ENCODE results near the gene ZNF593OS. TPM values are rescaled to one million over a fixed set of nuclear protein-coding genes. Genes with fewer than 3 reads are reported as not detected.

Gene ZNF593OS
- total and polyA plus RNA-seq, 10 of the 15 experiments (the other 5 are each of a cell fraction or from before 2014, with no cell fraction given), result 0.16 to 1.7 (median 0.59) TPM; not detected in 6

GRCh38 chr1:26162220-26162709 lies 9.4 kb downstream of the ZNF593OS start:
- Histone ChIP-seq H4K20me1 (ENCODE audit: control insufficient read depth, insufficient read depth) (no peaks in the 10 kb centered on the region), H3K9me3 (replicated peaks; ENCODE audit: control insufficient read depth, insufficient read depth, low read length) (no peaks in the 10 kb centered on the region; the same call in 2 of the 3 replicates), H3K4me3 (no peak overlapping the region), H3K27me3 (replicated peaks in 1 of 2; ENCODE audit: control insufficient read depth in 2 of 2, insufficient read depth in 2 of 2, low read length in 1 of 2) (peaks cover 3 to 22% of the 10 kb centered on the region in 2 experiments), H3K79me2 (ENCODE audit: control insufficient read depth, insufficient read depth, low read length) (no peaks in the 10 kb centered on the region), H3K9ac (ENCODE audit: control insufficient read depth, insufficient read depth, low read length) (no peak overlapping the region), H3K4me1 (ENCODE audit: control insufficient read depth, insufficient read depth, low read length) (peaks cover 4% of the 10 kb centered on the region), H3K4me2 (ENCODE audit: control insufficient read depth, insufficient read depth) (peak overlapping the region; percentile 64; the same call in 1 of the 2 replicates), H3K36me3 (ENCODE audit: control insufficient read depth in 2 of 2, insufficient read depth in 2 of 2, low read length in 1 of 2) (no peaks in the 10 kb centered on the region), H2AFZ (ENCODE audit: control insufficient read depth, low read depth, low read length) (no peak overlapping the region), H3K27ac (ENCODE audit: control insufficient read depth, insufficient read depth) (no peak overlapping the region)
- FAIRE-seq (no peak), ATAC-seq (no peak), DNase-seq (ENCODE audit: low read depth, low spot score) (no peak)
- ChIA-PET POLR2A (no interaction called here), CTCF (interaction anchor here (1.0 kb wide), 1 partner anchor 17 kb away, joined by 3 read pairs; no protein-coding TSS in a partner anchor), RAD21 (ENCODE audit: unreplicated experiment) (no interaction called here), SMC1A (ENCODE audit: uncharacterized antibody, unreplicated experiment) (no interaction called here)
- intact Hi-C loops (cut with micrococcal nuclease; ENCODE audit: unreplicated experiment) (loop anchor here (5.0 to 10.0 kb wide), 2 partner anchors 55 to 233 kb away; no protein-coding TSS in a partner anchor), in situ Hi-C loops (cut with MboI) (no loop called here)
- BruUV-seq (replicated peaks), result no TSS peak
- WGBS (ENCODE audit: insufficient coverage, insufficient replicate concordance, low lambda C conversion rate, missing lambda C conversion rate), result 38% methylated on average over 21 of the region's 21 CpGs
- TF ChIP-seq CBFB (IDR thresholded peaks at IDR 0.05; ENCODE audit: low read depth), result no peak
- no peak for TF ChIP-seq EGR1 (IDR thresholded peaks at IDR 0.05; ENCODE audit: borderline replicate concordance in 1 of 2, low read depth in 2 of 2, low read length in 2 of 2)
- no peak for TF ChIP-seq ATF2 (IDR thresholded peaks at IDR 0.05; ENCODE audit: low read length)
- no peak for TF ChIP-seq GABPA (IDR thresholded peaks at IDR 0.05; ENCODE audit: low read depth)
- TF ChIP-seq NBN (IDR thresholded peaks at IDR 0.05), result no peak
- TF ChIP-seq JUNB (IDR thresholded peaks at IDR 0.05), result no peak
- no peak for TF ChIP-seq ZBTB40 (IDR thresholded peaks at IDR 0.05; ENCODE audit: borderline replicate concordance)
- TF ChIP-seq, protein P1, sequence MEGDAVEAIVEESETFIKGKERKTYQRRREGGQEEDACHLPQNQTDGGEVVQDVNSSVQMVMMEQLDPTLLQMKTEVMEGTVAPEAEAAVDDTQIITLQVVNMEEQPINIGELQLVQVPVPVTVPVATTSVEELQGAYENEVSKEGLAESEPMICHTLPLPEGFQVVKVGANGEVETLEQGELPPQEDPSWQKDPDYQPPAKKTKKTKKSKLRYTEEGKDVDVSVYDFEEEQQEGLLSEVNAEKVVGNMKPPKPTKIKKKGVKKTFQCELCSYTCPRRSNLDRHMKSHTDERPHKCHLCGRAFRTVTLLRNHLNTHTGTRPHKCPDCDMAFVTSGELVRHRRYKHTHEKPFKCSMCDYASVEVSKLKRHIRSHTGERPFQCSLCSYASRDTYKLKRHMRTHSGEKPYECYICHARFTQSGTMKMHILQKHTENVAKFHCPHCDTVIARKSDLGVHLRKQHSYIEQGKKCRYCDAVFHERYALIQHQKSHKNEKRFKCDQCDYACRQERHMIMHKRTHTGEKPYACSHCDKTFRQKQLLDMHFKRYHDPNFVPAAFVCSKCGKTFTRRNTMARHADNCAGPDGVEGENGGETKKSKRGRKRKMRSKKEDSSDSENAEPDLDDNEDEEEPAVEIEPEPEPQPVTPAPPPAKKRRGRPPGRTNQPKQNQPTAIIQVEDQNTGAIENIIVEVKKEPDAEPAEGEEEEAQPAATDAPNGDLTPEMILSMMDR (IDR thresholded peaks at IDR 0.05 in 2 of 3, conservative IDR thresholded peaks at IDR 0.05 in 1 of 3; ENCODE audit: control insufficient read depth in 2 of 3, extremely low read depth in 1 of 3, insufficient read depth in 1 of 3, low read depth in 3 of 3, low read length in 3 of 3), result no peak
- TF ChIP-seq GATAD2B (conservative IDR thresholded peaks at IDR 0.05; ENCODE audit: low read depth), result no peak
- no peak for TF ChIP-seq PML (IDR thresholded peaks at IDR 0.05; ENCODE audit: low read length)
- TF ChIP-seq, protein P2, sequence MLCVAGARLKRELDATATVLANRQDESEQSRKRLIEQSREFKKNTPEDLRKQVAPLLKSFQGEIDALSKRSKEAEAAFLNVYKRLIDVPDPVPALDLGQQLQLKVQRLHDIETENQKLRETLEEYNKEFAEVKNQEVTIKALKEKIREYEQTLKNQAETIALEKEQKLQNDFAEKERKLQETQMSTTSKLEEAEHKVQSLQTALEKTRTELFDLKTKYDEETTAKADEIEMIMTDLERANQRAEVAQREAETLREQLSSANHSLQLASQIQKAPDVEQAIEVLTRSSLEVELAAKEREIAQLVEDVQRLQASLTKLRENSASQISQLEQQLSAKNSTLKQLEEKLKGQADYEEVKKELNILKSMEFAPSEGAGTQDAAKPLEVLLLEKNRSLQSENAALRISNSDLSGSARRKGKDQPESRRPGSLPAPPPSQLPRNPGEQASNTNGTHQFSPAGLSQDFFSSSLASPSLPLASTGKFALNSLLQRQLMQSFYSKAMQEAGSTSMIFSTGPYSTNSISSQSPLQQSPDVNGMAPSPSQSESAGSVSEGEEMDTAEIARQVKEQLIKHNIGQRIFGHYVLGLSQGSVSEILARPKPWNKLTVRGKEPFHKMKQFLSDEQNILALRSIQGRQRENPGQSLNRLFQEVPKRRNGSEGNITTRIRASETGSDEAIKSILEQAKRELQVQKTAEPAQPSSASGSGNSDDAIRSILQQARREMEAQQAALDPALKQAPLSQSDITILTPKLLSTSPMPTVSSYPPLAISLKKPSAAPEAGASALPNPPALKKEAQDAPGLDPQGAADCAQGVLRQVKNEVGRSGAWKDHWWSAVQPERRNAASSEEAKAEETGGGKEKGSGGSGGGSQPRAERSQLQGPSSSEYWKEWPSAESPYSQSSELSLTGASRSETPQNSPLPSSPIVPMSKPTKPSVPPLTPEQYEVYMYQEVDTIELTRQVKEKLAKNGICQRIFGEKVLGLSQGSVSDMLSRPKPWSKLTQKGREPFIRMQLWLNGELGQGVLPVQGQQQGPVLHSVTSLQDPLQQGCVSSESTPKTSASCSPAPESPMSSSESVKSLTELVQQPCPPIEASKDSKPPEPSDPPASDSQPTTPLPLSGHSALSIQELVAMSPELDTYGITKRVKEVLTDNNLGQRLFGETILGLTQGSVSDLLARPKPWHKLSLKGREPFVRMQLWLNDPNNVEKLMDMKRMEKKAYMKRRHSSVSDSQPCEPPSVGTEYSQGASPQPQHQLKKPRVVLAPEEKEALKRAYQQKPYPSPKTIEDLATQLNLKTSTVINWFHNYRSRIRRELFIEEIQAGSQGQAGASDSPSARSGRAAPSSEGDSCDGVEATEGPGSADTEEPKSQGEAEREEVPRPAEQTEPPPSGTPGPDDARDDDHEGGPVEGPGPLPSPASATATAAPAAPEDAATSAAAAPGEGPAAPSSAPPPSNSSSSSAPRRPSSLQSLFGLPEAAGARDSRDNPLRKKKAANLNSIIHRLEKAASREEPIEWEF (IDR thresholded peaks at IDR 0.05; ENCODE audit: insufficient replicate concordance, low read depth, low read length), result no peak

Data from GM12878 (cell line).